Mesendoderm (in vitro differentiated cells): Measurements from ENCODE around the gene CYB5D1.

Experiments
- DNase-seq: peaks from one replicate; pipeline ENCODE4 v3.0.0; 2013
- H2AK5ac ChIP-seq: 2 replicates; pipeline ENCODE4 v1.6.1; 2013; ENCODE audit warnings: low read length, inconsistent platforms
- H2BK120ac ChIP-seq: 2 replicates; pipeline ENCODE4 v1.6.1; 2013; ENCODE audit warnings: low read depth, mild to moderate bottlenecking, low read length, moderate library complexity, mixed read lengths
- H2BK15ac ChIP-seq: replicated peaks from 2 replicates; pipeline ENCODE4 v1.6.1; 2013; ENCODE audit warnings: low read depth, mild to moderate bottlenecking, moderate library complexity
- H2BK5ac ChIP-seq: 2 replicates; pipeline ENCODE4 v1.6.1; 2013; ENCODE audit warnings: low read length, inconsistent platforms
- H3K18ac ChIP-seq: 2 replicates; pipeline ENCODE4 v1.6.1; 2013; ENCODE audit warnings: mild to moderate bottlenecking, low read length, mixed read lengths
- H3K23ac ChIP-seq: one replicate; pipeline ENCODE4 v1.6.1; 2013; ENCODE audit warnings: low read length
- H3K27ac ChIP-seq: 2 replicates; pipeline ENCODE4 v1.5.1; 2013; ENCODE audit warnings: low read depth, mild to moderate bottlenecking, inconsistent platforms, low read length, moderate library complexity
- H3K27me3 ChIP-seq: 2 replicates; pipeline ENCODE4 v1.6.1; 2013; ENCODE audit warnings: low read length, control low read depth, mild to moderate bottlenecking, inconsistent platforms; ENCODE audit not compliant: insufficient read depth, poor library complexity
- H3K36me3 ChIP-seq: 2 replicates; pipeline ENCODE4 v1.6.1; 2013; ENCODE audit warnings: low read length, inconsistent platforms; ENCODE audit not compliant: control insufficient read depth, insufficient read depth
- H3K4ac ChIP-seq: one replicate; pipeline ENCODE4 v1.6.1; 2013; ENCODE audit warnings: low read depth, mild to moderate bottlenecking, low read length, moderate library complexity
- H3K4me1 ChIP-seq: 2 replicates; pipeline ENCODE4 v1.6.1; 2013; ENCODE audit warnings: low read depth, low read length, inconsistent platforms; ENCODE audit not compliant: control insufficient read depth
- H3K4me2 ChIP-seq: 2 replicates; pipeline ENCODE4 v1.6.1; 2013; ENCODE audit warnings: low read length
- H3K4me3 ChIP-seq: 2 replicates; pipeline ENCODE4 v1.5.1; 2013; ENCODE audit warnings: mild to moderate bottlenecking, low read length
- H3K56ac ChIP-seq: one replicate; pipeline ENCODE4 v1.6.1; 2013; ENCODE audit warnings: low read length
- H3K79me1 ChIP-seq: 2 replicates; pipeline ENCODE4 v1.6.1; 2013; ENCODE audit warnings: low read length, inconsistent platforms
- H3K79me2 ChIP-seq: 2 replicates; pipeline ENCODE4 v1.6.1; 2013; ENCODE audit warnings: mild to moderate bottlenecking, low read length; ENCODE audit not compliant: control insufficient read depth, insufficient read depth
- H3K9ac ChIP-seq: 2 replicates; pipeline ENCODE4 v1.6.1; 2013; ENCODE audit warnings: low read length, inconsistent platforms
- H4K5ac ChIP-seq: one replicate; pipeline ENCODE4 v1.6.1; 2013; ENCODE audit warnings: low read length
- H4K8ac ChIP-seq: one replicate; pipeline ENCODE4 v1.6.1; 2013; ENCODE audit warnings: low read depth, mild to moderate bottlenecking, control low read depth, low read length, moderate library complexity
- WGBS: extraction: QIAGEN DNeasy Blood & Tissue Kit; methylation state at CpG from one replicate; pipeline ENCODE4 v1.1.7; 2013; ENCODE audit warnings: low lambda C conversion rate, missing lambda C conversion rate; ENCODE audit not compliant: insufficient coverage; ENCODE audit errors: extremely low coverage; 5-methylcytosine and 5-hydroxymethylcytosine counted together

The CYB5D1 gene

GRCh38 chr17:7848739-7849129 lies 9.1 kb upstream of the CYB5D1 start:
- Histone ChIP-seq H3K56ac (no peak overlapping the region), H3K23ac (no peak overlapping the region), H2AK5ac (no peak overlapping the region), H2BK120ac (no peak overlapping the region), H3K9ac (no peak overlapping the region), H3K79me2 (no peaks in the 10 kb centered on the region), H2BK5ac (no peak overlapping the region), H3K18ac (no peak overlapping the region), H2BK15ac (no peak overlapping the region), H3K79me1 (no peaks in the 10 kb centered on the region), H3K27ac (no peak overlapping the region), H3K27me3 (peaks cover 7% of the 10 kb centered on the region), H3K4ac (no peak overlapping the region), H3K4me2 (no peak overlapping the region), H3K4me3 (no peak overlapping the region), H3K36me3 (no peaks in the 10 kb centered on the region), H3K4me1 (no peaks in the 10 kb centered on the region), H4K8ac (no peak overlapping the region), H4K5ac (no peak overlapping the region)
- no CpG with 5 or more reads among the region's 21 CpGs for WGBS
- DNase-seq = no peak

GRCh38 chr17:7849130-7849750 lies 8.6 kb upstream of the CYB5D1 start:
- DNase-seq = no peak
- no peak overlapping the region for H2AK5ac ChIP-seq
- H3K4me1 ChIP-seq = no peaks in the 10 kb centered on the region
- H4K5ac ChIP-seq = no peak overlapping the region
- no peak overlapping the region for H3K4me3 ChIP-seq
- no peaks in the 10 kb centered on the region for H3K79me2 ChIP-seq
- H3K4ac ChIP-seq = no peak overlapping the region
- H3K4me2 ChIP-seq = no peak overlapping the region
- no peak overlapping the region for H3K27ac ChIP-seq
- no peak overlapping the region for H4K8ac ChIP-seq
- no CpG with 5 or more reads among the region's 35 CpGs for WGBS
- H2BK15ac ChIP-seq = no peak overlapping the region
- no peak overlapping the region for H3K23ac ChIP-seq
- no peak overlapping the region for H3K56ac ChIP-seq
- H3K79me1 ChIP-seq = no peaks in the 10 kb centered on the region
- peaks cover 7% of the 10 kb centered on the region for H3K27me3 ChIP-seq
- H3K36me3 ChIP-seq = no peaks in the 10 kb centered on the region
- no peak overlapping the region for H3K9ac ChIP-seq
- no peak overlapping the region for H2BK5ac ChIP-seq
- no peak overlapping the region for H2BK120ac ChIP-seq
- no peak overlapping the region for H3K18ac ChIP-seq

DNA sequence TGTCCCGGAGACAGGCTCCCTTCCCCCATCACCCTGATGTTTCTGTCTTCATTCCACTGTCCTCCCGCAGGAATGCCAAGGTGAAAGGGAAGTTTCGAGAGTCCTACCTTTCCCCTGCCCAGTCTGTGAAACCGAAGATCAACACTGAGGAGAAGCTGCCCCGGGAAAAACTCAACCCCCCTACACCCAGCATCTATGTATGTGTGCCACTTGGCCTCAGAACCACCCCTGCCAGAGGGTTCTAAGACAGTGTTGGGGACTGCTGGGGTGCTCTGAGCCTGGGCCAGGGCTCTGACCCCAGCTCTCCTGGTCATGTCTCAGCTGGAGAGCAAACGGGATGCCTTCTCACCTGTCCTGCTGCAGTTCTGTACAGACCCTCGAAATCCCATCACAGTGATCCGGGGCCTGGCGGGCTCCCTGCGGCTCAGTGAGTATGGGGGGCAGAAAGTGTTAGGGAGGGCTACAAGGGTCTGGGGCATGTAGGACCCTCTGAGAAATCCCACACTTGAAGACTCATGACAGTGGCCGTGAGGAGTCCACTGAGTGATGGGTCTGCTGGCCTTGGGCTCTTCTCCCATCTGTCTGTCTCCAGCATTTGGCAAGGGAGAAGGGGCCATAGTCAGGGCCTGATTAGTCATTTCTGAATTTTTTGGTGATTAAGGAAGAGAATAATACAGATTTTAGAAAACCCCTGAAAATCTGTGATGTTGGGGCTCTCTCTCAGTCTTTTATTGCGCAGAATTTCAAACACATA lies 7.9 kb upstream of the CYB5D1 start:
- no peak overlapping the region for H3K23ac ChIP-seq
- no peak for DNase-seq
- no peak overlapping the region for H4K8ac ChIP-seq
- H2BK15ac ChIP-seq = no peak overlapping the region
- no peak overlapping the region for H3K4me2 ChIP-seq
- no peak overlapping the region for H3K18ac ChIP-seq
- H3K4me3 ChIP-seq = no peak overlapping the region
- H3K9ac ChIP-seq = no peak overlapping the region
- no peaks in the 10 kb centered on the region for H3K4me1 ChIP-seq
- no peak overlapping the region for H2AK5ac ChIP-seq
- H3K79me2 ChIP-seq = no peaks in the 10 kb centered on the region
- H3K36me3 ChIP-seq = no peaks in the 10 kb centered on the region
- no peak overlapping the region for H2BK120ac ChIP-seq
- H3K56ac ChIP-seq = no peak overlapping the region
- WGBS = no CpG with 5 or more reads among the region's 12 CpGs
- H3K27ac ChIP-seq = no peak overlapping the region
- no peak overlapping the region for H2BK5ac ChIP-seq
- H3K79me1 ChIP-seq = no peaks in the 10 kb centered on the region
- H3K27me3 ChIP-seq = peaks cover 7% of the 10 kb centered on the region
- no peak overlapping the region for H4K5ac ChIP-seq
- H3K4ac ChIP-seq = no peak overlapping the region

GRCh38 chr17:7850701-7851437 lies 6.9 kb upstream of the CYB5D1 start:
- H3K56ac ChIP-seq = peak overlapping the region; percentile 0
- no peak overlapping the region for H2AK5ac ChIP-seq
- no peaks in the 10 kb centered on the region for H3K79me1 ChIP-seq
- H2BK120ac ChIP-seq = no peak overlapping the region
- WGBS = no CpG with 5 or more reads among the region's 17 CpGs
- H3K27ac ChIP-seq = no peak overlapping the region
- no peak overlapping the region for H3K18ac ChIP-seq
- H2BK5ac ChIP-seq = no peak overlapping the region
- H3K4me3 ChIP-seq = no peak overlapping the region
- DNase-seq = no peak
- no peak overlapping the region for H2BK15ac ChIP-seq
- H3K36me3 ChIP-seq = no peaks in the 10 kb centered on the region
- no peaks in the 10 kb centered on the region for H3K79me2 ChIP-seq
- H3K27me3 ChIP-seq = peaks cover 9% of the 10 kb centered on the region
- peaks cover 2% of the 10 kb centered on the region for H3K4me1 ChIP-seq
- H3K4ac ChIP-seq = no peak overlapping the region
- H4K5ac ChIP-seq = no peak overlapping the region
- no peak overlapping the region for H4K8ac ChIP-seq
- H3K23ac ChIP-seq = no peak overlapping the region
- H3K9ac ChIP-seq = no peak overlapping the region
- peak overlapping the region; percentile 82 for H3K4me2 ChIP-seq

DNA sequence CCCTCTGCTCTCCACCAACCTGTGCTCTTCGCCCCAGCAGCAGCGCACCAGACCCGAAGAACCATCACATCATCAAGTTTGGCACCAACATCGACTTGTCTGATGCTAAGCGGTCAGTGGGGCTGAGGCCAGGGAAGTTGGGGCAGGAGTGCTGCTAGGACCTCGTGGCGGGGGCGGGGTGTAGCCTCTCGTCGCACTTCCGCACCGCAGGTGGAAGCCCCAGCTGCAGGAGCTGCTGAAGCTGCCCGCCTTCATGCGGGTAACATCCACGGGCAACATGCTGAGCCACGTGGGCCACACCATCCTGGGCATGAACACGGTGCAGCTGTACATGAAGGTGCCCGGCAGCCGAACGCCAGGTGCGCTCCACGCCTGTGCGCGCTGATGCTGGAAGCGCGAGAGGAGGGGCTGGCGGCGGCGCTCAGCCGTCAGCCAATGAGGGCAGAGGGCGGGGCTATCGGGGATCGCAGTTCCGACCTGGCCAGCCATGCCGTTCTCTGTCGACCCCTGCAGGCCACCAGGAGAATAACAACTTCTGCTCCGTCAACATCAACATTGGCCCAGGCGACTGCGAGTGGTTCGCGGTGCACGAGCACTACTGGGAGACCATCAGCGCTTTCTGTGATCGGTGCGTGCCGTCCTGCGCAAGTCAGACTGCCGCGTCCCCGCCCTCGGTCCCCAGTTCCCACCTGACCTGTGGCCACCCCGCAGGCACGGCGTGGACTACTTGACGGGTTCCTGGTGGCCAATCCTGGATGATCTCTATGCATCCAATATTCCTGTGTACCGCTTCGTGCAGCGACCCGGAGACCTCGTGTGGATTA lies 6.2 kb upstream of the CYB5D1 start:
- H4K8ac ChIP-seq = no peak overlapping the region
- peaks cover 9% of the 10 kb centered on the region for H3K27me3 ChIP-seq
- H3K4ac ChIP-seq = no peak overlapping the region
- H4K5ac ChIP-seq = no peak overlapping the region
- peak; percentile 93 for DNase-seq
- H3K4me3 ChIP-seq = peak overlapping the region; percentile 27
- H3K36me3 ChIP-seq = no peaks in the 10 kb centered on the region
- H3K56ac ChIP-seq = peak overlapping the region; percentile 0
- peaks cover 2% of the 10 kb centered on the region for H3K4me1 ChIP-seq
- WGBS = no CpG with 5 or more reads among the region's 60 CpGs
- no peak overlapping the region for H3K27ac ChIP-seq
- no peak overlapping the region for H2BK5ac ChIP-seq
- H3K18ac ChIP-seq = no peak overlapping the region
- H2BK120ac ChIP-seq = no peak overlapping the region
- no peak overlapping the region for H2AK5ac ChIP-seq
- H3K23ac ChIP-seq = no peak overlapping the region
- H3K4me2 ChIP-seq = peak overlapping the region; percentile 82
- no peaks in the 10 kb centered on the region for H3K79me1 ChIP-seq
- no peak overlapping the region for H2BK15ac ChIP-seq
- peak overlapping the region; percentile 50 for H3K9ac ChIP-seq
- no peaks in the 10 kb centered on the region for H3K79me2 ChIP-seq
